ENCODE data around the gene AP1S3.
A peak's percentile ranks its signal among the peaks of the same experiment; 100 is the strongest.
"Not testable (repeated sequence)": the region's sequence is repeated elsewhere in the genome, so short reads cannot be mapped to it uniquely, and the experiment has no call there.

AP1S3 gene

DNA sequence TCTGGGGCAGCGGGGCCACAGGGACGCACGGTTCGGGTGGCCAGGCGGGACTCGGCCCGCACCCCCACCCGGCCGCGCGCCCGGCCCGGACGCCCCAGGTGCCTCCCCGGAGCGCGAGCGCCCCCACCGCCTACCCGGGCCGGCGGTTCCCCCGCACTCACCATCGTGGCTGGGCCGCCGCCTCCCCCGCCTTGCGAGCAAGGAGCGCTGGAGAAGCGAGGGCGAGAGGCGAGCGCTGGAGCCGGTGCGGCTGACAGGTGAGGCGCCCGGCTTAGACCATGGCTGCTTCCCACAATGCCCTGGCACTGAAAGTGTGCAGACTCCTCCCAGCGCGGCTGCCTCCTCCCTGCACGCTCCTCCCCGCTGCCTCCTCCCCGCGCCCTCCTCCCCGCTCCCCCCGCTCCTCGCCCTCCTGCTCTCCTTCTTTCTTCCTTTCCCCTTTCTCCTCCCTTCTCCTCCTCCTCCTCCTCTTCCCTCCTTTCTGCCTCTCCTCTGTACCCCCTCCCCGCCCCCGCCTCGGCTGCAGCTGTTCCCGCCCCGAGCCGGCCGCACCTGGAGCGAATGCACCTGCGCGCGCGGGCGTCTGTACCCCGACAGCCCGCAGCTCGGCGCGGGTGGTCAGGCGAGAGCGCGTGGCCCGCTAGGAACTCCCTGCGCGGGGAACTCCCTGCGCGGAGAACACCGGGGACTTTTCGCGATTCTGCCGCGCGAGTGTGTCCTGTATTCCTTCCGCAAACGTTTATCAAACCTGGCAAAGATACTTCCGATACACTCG, at the start of gene AP1S3:
AP1S3 (minus strand) TSS at position 296 of the 775 bp plus-strand sequence; CDS start at position 164, 132 bp downstream.
- DNase-seq (ENCODE audit: low read depth in 1 of 2, low spot score in 1 of 2) = peak; percentile 38 to 53

DNA sequence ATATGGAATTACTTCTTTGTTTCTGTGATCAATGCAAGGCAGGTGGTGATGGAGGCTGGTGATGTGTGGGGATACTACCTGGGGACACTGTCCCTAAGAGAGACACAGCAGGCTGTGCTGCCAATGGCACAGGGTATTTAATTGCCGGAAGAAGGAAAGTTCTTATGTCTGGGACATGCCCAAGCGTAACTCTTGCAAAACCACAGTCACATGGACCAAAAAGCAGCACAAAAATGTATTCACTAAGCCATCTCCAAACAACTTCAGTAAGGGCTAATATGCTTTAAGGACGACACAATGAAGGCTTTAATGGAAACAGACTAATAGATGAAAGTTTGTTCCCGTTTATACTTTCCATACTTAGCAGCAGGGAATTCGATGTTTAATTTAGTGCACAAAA, 49.7 kb upstream of the AP1S3 start:
- no peak for DNase-seq (ENCODE audit: low read depth in 1 of 2, low spot score in 1 of 2)

DNA sequence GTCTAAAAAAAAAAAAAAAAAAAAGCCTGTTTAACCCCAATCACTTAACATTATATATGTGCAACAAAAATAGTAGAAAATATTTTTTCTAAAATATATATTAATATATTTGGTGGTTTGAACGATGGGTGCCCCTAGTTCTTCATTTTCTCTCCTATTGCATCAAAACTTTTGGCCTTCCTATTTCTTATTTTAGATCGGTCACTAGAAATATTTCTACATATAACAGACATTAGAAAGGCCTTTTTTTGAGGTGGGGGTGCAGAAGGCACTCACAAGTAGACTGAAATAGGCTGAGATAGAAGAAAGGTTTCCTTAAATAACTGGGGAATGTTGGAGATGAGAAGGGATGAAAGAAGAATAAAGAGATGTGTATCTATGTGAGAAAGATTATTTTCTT, 49.3 kb upstream of the AP1S3 start:
- DNase-seq (ENCODE audit: low read depth in 1 of 2, low spot score in 1 of 2) = no peak

- no peak for DNase-seq (ENCODE audit: low read depth in 1 of 2, low spot score in 1 of 2)
Measured at GRCh38 chr2:223884399-223884798, 47.0 kb upstream of the AP1S3 start.

DNA sequence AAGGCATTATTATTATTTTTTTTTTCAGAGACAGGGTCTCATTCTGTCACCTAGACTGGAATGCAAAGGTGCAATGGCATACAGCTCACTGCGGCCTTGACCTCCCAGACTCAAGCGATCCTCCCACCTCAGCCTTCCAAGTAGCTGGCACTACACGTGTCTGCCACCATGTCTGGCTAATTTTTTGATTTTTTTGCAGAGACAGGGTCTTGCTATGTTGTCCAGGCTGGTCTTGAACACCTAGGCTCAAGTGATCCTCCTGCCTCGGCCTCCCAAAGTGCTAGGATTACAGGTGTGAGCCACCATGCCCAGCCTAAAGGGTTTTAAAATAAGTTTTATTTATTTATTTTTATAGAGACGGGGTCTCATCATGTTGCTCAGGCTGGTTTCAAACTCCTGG, 45.3 kb upstream of the AP1S3 start:
- no peak for DNase-seq (ENCODE audit: low read depth in 1 of 2, low spot score in 1 of 2)

DNA sequence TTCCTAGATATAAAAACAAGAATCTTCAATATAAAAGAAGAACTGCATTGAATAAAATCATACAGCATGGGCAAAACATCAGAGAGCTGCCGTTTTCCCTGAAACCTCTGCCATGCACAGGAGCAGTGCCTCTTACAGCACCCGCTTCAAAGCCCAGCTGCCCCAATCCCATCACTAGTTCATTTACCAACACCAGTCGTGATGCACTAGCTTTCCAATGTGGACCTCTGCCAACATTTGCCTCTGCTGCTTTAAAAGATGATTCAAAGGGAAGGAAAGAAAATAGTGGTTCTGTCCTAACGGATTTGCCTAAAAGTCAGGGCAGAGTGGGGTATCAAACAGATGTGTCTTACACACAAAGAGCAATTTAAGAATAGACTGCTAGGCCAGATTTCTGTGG, 43.4 kb upstream of the AP1S3 start:
- no peak for DNase-seq (ENCODE audit: low read depth in 1 of 2, low spot score in 1 of 2)

GRCh38 chr2:223877721-223878410, 40.5 kb upstream of the AP1S3 start:
- no peak for DNase-seq (ENCODE audit: low read depth in 1 of 2, low spot score in 1 of 2)

DNA sequence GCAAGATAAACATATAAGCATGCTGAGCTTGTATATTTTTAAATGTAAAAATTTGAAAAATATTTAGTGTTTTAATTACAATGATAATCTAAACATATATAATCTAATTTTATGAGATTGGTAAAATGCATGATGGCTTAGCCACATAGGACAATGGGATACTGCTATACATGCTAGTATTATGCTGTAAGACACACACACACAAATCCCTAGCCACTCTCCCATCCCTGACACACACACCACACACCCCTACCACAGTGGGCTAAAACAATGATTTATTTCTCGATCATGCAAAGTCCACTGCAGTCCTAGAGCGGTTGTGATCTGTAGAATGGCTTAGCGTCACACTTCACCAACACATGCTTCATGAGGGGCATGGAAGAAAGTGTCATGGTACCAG, 36.3 kb upstream of the AP1S3 start:
- no peak for DNase-seq (ENCODE audit: low read depth in 1 of 2, low spot score in 1 of 2)

DNA sequence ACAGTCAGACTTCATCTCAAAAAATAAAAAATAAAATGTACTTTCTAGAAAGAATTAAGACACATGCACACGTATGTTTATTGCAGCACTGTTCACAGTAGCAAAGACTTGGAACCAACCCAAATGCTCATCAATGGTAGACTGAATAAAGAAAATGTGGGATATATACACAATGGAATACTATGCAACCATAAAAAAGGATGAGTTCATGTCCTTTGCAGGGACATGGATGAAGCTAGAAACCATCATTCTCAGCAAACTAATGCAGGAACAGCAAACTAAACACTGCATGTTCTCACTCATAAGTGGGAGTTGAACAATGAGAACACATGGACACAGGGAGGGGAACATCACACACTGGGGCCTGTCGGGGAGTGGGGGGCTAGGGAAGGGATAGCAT, 35.4 kb upstream of the AP1S3 start:
- DNase-seq (ENCODE audit: low read depth in 1 of 2, low spot score in 1 of 2) = not testable (repeated sequence)

DNA sequence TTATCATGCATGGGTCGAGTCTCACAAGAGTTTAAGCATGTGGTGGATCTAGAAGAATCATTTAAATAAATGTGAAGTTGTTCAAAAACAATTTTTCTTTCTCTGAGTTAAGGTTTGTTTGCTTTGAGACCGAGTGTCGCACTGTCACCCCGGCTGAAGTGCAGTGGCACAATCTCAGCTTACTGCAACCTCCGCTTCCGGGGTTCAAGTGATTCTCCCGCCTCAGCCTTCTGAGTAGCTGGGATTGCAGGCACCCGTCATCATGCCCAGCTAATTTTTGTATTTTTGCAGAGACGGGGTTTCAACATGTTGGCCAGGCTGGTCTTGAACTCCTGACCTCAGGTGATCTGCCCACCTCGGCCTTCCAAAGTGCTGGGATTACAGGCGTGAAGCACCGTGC, 34.3 kb upstream of the AP1S3 start:
- DNase-seq (ENCODE audit: low read depth in 1 of 2, low spot score in 1 of 2) = not testable (repeated sequence)

DNA sequence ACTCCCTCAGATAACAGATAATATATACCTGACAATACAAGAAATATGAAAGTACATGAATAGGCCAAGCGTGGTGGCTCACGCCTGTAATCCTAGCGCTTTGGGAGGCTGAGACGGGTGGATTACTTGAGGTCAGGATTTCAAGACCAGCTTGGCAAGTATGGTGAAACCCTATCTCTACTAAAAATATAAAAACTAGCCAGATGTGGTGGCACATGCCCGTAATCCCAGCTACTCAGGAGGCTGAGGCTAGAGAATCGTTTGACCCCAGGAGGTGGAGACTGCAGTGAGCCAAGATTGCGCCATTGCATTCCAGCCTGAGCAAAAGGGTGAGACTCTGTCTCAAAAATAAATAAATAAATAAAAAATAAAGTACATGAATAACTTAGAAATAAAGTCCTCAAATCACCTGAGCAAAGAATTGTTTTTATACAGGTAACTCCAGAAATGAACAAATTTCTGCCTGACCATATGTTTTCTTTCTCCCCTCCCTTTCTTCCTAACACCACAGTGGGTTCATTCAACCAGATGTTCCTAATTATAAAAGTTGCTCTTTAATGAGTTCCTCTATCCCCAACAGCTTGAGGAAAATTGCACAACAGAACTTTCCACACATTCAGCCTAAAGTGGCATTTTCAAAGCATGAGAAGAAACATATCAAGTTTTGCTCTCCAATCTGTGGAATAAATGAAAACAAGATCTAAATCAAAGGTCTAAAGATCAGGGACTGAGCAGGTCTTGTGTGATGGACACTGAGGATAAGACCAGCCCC, 33.6 kb upstream of the AP1S3 start:
- DNase-seq (ENCODE audit: low read depth in 1 of 2, low spot score in 1 of 2) = no peak

- no peak for DNase-seq (ENCODE audit: low read depth in 1 of 2, low spot score in 1 of 2)
Measured at GRCh38 chr2:223868005-223868404, 30.6 kb upstream of the AP1S3 start.

DNA sequence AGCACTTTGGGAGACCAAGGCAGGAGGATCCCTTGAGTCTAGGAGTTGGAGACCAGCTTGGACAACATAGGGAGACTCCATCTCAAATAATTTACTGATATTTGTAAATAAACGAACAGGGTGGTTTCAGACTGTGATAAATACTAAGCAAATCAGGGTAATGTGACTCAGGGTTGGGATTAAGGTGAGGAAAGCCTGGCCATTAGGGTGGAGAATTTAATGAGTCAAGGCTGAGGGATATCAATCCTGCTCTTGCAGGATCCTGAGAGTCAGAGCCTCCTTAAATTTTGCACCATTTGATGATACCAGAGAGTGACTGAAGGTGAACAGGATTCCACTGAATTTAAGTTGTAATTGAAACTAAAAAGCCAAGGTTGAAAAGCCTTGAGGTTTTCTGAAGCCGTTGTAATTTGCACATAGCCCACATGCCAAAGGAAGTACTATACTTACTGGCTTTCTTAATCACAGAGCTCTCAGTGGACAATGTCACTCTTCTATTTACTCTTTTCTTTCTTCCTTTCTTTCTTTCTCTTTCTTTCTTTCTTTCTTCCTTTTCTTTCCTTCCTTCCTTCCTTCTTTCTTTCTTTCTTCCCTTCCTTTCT, 28.6 kb upstream of the AP1S3 start:
- DNase-seq (ENCODE audit: low read depth in 1 of 2, low spot score in 1 of 2) = no peak

DNA sequence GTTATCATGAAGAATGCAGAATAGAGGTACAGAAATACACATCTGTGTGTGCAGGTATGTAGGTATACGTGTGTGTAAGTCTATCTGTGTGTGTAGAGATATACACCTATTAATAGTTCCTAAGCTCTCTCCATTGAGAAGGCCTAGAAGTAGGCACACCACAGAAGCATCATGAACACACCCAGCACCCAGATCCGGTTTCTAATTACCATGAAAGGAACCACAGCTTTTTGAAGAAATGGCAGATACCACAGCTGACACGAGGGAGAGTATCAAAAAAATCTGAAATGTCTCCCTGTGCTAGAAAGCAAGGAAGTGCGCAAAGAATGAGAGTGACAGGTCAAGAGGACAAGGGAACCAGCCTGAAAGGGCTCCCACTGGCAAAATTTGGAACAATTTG, 27.7 kb upstream of the AP1S3 start:
- no peak for DNase-seq (ENCODE audit: low read depth in 1 of 2, low spot score in 1 of 2)

- DNase-seq (ENCODE audit: low read depth in 1 of 2, low spot score in 1 of 2) = no peak
Measured at GRCh38 chr2:223863491-223863890, 26.1 kb upstream of the AP1S3 start.

DNA sequence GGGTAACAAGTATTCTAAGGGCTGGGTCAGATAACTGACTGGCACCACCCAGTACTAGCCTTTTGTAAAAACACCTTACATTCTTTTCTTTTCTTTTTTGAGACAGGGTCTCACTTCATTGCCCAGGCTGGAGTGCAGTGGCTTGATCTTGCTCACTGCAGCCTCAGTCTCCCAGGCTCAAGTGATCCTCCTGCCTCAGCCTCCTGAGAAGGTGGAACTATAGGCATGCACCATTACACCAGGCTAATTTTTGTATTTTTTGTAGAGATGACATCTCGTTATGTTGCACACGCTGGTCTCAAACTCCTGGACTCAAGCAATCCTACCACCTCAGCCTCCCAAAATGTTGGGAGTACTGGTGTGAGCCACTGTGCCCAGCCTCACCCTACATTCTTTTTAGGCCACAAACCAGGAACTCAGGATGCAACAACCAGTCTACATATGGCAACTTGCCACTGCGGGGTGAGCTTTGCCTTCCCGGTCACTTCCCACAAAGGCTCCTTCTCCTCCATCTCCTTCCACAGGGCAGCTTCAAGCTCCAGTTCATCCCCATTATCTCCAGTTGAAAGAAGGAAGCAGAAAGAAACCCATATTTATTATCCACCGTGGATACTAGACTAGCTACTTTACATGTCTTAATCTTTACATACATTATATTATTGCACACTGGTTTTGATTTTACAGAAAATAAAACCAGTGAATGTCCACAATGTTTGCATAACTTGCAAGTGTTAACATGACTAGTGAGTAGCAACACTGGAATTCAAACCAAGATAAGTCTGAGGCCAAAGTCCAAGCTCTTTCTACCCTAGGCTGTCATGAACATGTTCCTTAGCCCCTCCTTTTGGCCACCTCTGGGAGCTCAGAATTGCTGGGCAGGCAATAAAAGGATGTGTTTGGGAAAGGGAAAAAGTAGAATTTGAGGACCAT, 23.7 kb upstream of the AP1S3 start:
- DNase-seq (ENCODE audit: low read depth in 1 of 2, low spot score in 1 of 2) = no peak

DNA sequence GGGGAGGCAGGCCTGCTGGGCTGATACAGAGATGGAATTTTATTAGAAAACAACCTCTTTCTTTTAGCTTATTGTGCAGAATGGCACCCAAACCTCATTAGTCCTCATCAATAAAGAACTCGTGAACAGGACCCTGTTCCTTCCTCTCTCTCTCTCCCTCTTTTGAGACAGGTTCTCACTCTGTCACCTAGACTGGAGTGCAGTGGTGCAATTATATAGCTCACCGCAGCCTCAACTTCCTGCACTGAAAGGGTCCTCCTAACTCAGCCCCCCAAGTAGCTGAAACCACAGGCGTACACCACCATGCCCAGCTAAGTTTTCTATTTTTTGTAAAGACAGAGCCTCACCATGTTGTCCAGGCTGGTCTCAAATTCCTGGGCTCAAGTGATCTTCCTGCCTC, 21.7 kb upstream of the AP1S3 start:
- DNase-seq (ENCODE audit: low read depth in 1 of 2, low spot score in 1 of 2) = no peak

DNA sequence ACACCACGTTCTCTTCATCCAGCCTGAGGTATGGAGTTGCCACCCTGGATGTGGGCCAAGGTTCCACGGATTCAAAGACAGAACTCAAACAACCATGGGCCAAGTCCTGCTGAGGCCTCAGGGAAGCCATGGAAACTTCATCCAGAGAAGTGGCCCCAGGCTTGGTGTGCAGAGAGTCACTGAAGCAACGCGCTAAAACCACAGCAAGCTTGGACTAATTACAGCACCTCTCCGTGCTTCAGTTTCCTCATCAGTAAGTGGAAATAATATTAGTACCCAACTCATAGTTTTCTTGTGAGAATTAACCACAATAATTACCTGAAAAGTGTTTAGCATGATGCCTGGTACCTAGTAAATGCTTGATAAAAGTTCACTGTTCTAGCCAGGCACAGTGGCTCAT, 19.2 kb upstream of the AP1S3 start:
- no peak for DNase-seq (ENCODE audit: low read depth in 1 of 2, low spot score in 1 of 2)

DNA sequence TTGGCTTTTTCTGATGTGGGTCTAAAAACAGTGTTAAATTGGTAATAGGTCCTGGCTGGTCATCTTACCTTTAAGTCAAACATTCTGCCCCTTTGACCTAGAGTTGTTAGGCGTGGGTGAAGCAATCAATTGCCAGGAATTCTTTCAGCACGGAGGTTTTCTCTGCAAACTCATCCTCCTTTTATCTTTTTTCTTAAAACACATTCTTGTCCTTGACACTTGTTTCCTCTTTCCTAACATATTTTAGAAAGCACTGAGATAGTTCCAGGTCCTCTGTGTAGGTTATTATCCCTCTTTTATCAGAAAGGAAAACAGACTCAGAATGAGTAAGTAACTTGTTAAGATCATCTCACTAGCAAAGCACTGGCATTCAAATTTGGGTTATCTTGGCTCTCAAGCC, 18.6 kb upstream of the AP1S3 start:
- DNase-seq (ENCODE audit: low read depth in 1 of 2, low spot score in 1 of 2) = no peak

GRCh38 chr2:223855426-223855825, 18.0 kb upstream of the AP1S3 start:
- no peak for DNase-seq (ENCODE audit: low read depth in 1 of 2, low spot score in 1 of 2)

GRCh38 chr2:223854741-223855140, 17.4 kb upstream of the AP1S3 start:
- no peak for DNase-seq (ENCODE audit: low read depth in 1 of 2, low spot score in 1 of 2)

All from activated CD4-positive, alpha-beta T cell treated with anti-CD3 and anti-CD28 coated beads, Interleukin-2, amount 50 U/mL, for 24 hours (primary cell).